ENCODE measurements around the gene ZNF383. TPM values are rescaled to one million over a fixed set of nuclear protein-coding genes. Genes with fewer than 3 reads are reported as not detected.
A peak's percentile ranks its signal among the peaks of the same experiment; 100 is the strongest.
"Not testable (repeated sequence)": the region's sequence is repeated elsewhere in the genome, so short reads cannot be mapped to it uniquely, and the experiment has no call there.

ZNF383 gene
- total and polyA plus RNA-seq, 2 donors = 5.1 to 14.9 TPM

DNA sequence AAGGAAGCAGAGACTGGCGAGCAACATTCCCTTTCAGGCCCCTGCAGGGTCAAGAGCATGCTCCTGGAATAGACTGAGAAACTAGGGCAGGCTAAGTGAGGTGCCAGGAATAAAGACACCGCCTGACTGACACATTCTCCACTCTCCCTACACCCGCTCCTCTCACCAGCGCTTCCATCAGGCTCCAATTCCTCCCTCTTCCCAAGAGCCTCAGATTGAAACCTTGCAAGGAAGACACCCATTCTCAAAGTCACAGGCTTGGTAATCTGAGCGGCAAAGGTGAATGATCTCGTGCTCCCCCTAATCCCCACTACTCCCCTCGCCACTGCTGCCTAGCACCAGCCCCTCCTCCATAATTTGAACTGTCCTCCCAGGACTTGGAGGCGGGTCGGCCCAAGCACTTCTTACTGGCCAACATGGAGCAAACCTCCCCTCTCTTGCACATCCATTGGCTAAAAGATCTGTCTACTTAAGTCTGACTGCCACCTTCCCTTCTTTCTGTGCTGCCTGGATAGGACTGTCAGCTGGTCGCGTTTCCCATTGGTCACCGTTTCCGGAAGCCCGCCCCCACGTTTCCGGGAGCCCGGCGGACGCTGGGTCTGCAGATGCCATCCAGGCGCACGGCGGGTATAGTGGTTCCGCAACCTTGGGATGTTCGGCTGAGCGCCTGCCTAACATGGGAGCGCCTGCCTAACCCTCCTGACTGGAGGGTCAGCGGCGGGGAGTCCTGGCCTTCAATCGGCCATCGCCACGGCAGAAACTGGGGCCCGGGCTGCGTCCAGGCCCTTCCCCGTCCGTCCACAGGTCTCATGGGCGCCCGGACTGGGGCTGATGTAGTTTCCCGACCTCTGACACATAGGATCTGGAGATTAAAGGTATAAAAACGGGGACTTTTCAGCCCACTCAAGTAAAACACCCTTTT lies 33.6 kb downstream of the ZNF383 start:
- H3K36me3 ChIP-seq (ENCODE audit: insufficient read depth) = no peaks in the 10 kb centered on the region
- H3K4me1 ChIP-seq (ENCODE audit: insufficient read depth) = no peaks in the 10 kb centered on the region
- WGBS = 5% methylated on average over 39 of the region's 39 CpGs
- H3K27ac ChIP-seq (ENCODE audit: low read depth) = no peak overlapping the region
- peak; percentile 91 for DNase-seq (ENCODE audit: extremely low spot score)
- peak overlapping the region; percentile 66 for H3K4me3 ChIP-seq (ENCODE audit: low read depth, low read length)

GRCh38 chr19:37263028-37263427 lies 45.0 kb downstream of the ZNF383 start:
- not testable (repeated sequence) for H3K4me3 ChIP-seq (ENCODE audit: low read depth, low read length); H3K36me3 ChIP-seq (ENCODE audit: insufficient read depth); DNase-seq (ENCODE audit: extremely low spot score); H3K27ac ChIP-seq (ENCODE audit: low read depth); H3K4me1 ChIP-seq (ENCODE audit: insufficient read depth)
- WGBS = 90% methylated on average over 1 of the region's 1 CpG

DNA sequence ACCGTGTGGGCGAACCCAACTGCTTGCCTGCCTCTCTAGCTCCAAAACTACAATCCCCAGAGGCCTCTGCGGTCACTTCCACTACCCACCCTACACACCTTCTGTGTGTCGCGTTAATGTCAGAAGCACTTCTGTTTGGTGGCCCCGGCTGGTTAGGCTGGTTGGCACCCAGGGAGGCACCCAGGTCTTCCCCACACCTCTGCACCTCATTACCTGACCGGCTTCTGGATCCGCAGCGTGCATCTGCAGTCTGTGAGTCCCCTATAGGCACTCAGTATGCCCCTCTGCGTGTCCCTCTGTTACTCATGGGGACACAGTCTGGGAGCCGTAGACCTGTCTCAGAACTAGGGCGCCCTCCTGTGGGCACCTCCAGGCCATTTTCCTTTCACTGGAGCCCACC lies 49.0 kb downstream of the ZNF383 start:
- WGBS = 94% methylated on average over 12 of the region's 12 CpGs
- H3K27ac ChIP-seq (ENCODE audit: low read depth); DNase-seq (ENCODE audit: extremely low spot score); H3K4me3 ChIP-seq (ENCODE audit: low read depth, low read length); H3K36me3 ChIP-seq (ENCODE audit: insufficient read depth); H3K4me1 ChIP-seq (ENCODE audit: insufficient read depth): not testable (repeated sequence)

- not testable (repeated sequence) for H3K27ac ChIP-seq (ENCODE audit: low read depth); H3K4me1 ChIP-seq (ENCODE audit: insufficient read depth); H3K36me3 ChIP-seq (ENCODE audit: insufficient read depth); H3K4me3 ChIP-seq (ENCODE audit: low read depth, low read length); DNase-seq (ENCODE audit: extremely low spot score)
- WGBS = 89% methylated on average over 4 of the region's 4 CpGs
Observed at GRCh38 chr19:37267755-37268154, 49.7 kb downstream of the ZNF383 start.

GRCh38 chr19:37280656-37281055 lies 62.6 kb downstream of the ZNF383 start:
- not testable (repeated sequence) for DNase-seq (ENCODE audit: extremely low spot score); H3K4me1 ChIP-seq (ENCODE audit: insufficient read depth); H3K27ac ChIP-seq (ENCODE audit: low read depth); H3K36me3 ChIP-seq (ENCODE audit: insufficient read depth); H3K4me3 ChIP-seq (ENCODE audit: low read depth, low read length)
- WGBS = 98% methylated on average over 16 of the region's 30 CpGs

DNA sequence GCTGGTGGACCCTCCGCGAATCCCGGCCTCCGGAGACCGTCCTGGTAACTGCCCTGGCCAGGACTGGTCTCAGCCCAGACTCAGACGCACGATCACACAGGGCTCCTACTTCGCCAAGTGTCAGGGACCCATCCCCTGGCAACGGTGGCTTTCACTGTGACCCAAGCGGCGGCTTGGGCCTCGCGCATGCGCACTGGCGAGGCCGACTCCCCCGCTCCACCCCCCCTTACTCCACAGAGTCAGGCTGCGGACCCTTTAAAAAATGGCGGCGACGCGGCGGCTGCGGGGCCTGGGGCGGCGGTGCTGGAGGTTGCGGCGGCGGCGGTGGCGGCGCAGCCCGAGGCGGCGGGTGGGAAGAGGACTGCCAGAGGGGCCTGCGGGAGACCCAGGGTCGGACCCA lies 66.0 kb downstream of the ZNF383 start:
- not testable (repeated sequence) for H3K27ac ChIP-seq (ENCODE audit: low read depth); H3K4me1 ChIP-seq (ENCODE audit: insufficient read depth); H3K36me3 ChIP-seq (ENCODE audit: insufficient read depth); H3K4me3 ChIP-seq (ENCODE audit: low read depth, low read length); DNase-seq (ENCODE audit: extremely low spot score)
- WGBS = no CpG with 5 or more reads among the region's 37 CpGs

DNA sequence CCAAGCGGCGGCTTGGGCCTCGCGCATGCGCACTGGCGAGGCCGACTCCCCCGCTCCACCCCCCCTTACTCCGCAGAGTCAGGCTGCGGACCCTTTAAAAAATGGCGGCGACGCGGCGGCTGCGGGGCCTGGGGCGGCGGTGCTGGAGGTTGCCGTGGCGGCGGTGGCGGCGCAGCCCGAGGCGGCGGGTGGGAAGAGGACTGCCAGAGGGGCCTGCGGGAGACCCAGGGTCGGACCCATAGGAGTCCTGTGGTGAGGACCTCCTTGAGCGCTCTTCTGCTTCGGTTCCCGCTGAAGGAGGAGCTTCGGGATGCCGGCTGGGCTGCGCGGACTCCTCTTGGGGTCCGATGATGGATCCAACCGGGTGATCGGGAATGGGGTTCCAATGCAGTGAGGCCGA lies 71.2 kb downstream of the ZNF383 start:
- H3K27ac ChIP-seq (ENCODE audit: low read depth); H3K36me3 ChIP-seq (ENCODE audit: insufficient read depth); H3K4me3 ChIP-seq (ENCODE audit: low read depth, low read length); DNase-seq (ENCODE audit: extremely low spot score); H3K4me1 ChIP-seq (ENCODE audit: insufficient read depth): not testable (repeated sequence)
- WGBS = 92% methylated on average over 28 of the region's 39 CpGs

DNA sequence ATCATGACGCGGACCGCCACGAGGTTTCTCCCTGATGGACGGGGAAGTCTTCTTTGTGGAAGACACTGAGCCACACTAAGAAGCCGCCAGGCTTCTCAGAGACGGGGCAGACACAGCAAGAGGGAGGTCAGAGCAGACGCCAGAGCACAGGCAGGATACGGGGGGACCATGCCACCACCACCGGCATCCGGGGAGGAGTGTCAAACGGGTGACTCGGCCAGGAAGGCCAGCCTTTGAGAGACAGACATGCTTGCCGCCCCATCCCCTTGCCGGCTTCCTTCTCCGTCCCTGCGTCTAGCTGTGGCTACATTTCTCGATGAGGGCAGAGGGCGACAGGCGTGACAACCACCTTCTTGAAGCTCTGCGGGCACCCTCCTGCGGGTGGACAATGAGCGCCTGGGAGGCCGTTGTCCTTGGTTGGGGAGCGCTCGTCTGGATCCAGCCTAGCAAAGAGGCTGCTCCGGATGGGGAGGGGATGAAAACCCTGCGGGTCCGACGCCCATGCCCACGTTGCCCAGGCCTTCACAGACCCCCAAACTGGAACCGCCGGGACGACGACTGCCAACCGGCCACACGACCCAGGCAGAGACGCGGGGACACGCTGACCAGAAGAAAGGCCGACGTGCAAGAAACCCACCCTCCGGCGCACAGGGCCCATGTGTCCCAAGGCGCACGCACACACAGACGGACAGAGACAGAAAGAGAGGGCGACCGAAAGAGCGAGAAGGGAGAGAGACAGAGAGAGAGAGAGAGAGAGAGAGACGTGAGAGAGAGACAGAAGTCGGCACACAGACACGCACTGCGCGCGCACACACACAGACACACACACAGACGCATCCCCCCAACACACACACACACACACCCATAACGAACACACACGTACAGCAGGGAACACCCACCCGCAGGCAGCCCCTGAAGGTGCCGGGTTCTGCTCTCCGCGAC lies 75.3 kb downstream of the ZNF383 start:
- H3K4me3 ChIP-seq (ENCODE audit: low read depth, low read length); H3K36me3 ChIP-seq (ENCODE audit: insufficient read depth); H3K27ac ChIP-seq (ENCODE audit: low read depth); DNase-seq (ENCODE audit: extremely low spot score); H3K4me1 ChIP-seq (ENCODE audit: insufficient read depth): not testable (repeated sequence)
- WGBS = 96% methylated on average over 48 of the region's 63 CpGs

DNA sequence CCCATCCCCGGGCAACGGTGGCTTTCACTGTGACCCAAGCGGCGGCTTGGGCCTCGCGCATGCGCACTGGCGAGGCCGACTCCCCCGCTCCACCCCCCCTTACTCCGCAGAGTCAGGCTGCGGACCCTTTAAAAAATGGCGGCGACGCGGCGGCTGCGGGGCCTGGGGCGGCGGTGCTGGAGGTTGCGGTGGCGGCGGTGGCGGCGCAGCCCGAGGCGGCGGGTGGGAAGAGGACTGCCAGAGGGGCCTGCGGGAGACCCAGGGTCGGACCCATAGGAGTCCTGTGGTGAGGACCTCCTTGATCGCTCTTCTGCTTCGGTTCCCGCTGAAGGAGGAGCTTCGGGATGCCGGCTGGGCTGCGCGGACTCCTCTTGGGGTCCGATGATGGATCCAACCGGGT lies 76.2 kb downstream of the ZNF383 start:
- WGBS = 92% methylated on average over 19 of the region's 39 CpGs
- not testable (repeated sequence) for H3K36me3 ChIP-seq (ENCODE audit: insufficient read depth); H3K27ac ChIP-seq (ENCODE audit: low read depth); DNase-seq (ENCODE audit: extremely low spot score); H3K4me3 ChIP-seq (ENCODE audit: low read depth, low read length); H3K4me1 ChIP-seq (ENCODE audit: insufficient read depth)

Other genes with a start within 250 kb of the ZNF383 start
- gene ZNF420, start 139.8 kb upstream of the ZNF383 start, total RNA-seq = 27.3 TPM
- 6.0 TPM for gene ZNF420, start 139.8 kb upstream of the ZNF383 start, polyA plus RNA-seq
- gene ZNF585A, start 45.5 kb upstream of the ZNF383 start, total RNA-seq = 17.3 TPM
- gene ZNF585A, start 45.5 kb upstream of the ZNF383 start, polyA plus RNA-seq = 11.5 TPM
- 32.2 TPM for gene ZNF585B, start 7.7 kb upstream of the ZNF383 start, total RNA-seq
- 11.7 TPM for gene ZNF585B, start 7.7 kb upstream of the ZNF383 start, polyA plus RNA-seq
- gene ZNF527, start 152.9 kb downstream of the ZNF383 start, total RNA-seq = 17.2 TPM
- 5.3 TPM for gene ZNF527, start 152.9 kb downstream of the ZNF383 start, polyA plus RNA-seq
- gene ZNF569, start 249.2 kb downstream of the ZNF383 start, total RNA-seq = 14.8 TPM
- gene ZNF569, start 249.2 kb downstream of the ZNF383 start, polyA plus RNA-seq = 4.3 TPM